HK-2 (cell line): ENCODE data around the gene SEZ6L.
A peak's percentile ranks its signal among the peaks of the same experiment; 100 is the strongest.

ENCODE experiments used
- DNase-seq: peaks from one replicate; pipeline ENCODE4 v3.0.0-alpha.2; 2018; ENCODE audit not compliant: unreplicated experiment

The SEZ6L gene

GRCh38 chr22:26245001-26245400 is 75.7 kb downstream of the SEZ6L start:
- no peak for DNase-seq

DNA sequence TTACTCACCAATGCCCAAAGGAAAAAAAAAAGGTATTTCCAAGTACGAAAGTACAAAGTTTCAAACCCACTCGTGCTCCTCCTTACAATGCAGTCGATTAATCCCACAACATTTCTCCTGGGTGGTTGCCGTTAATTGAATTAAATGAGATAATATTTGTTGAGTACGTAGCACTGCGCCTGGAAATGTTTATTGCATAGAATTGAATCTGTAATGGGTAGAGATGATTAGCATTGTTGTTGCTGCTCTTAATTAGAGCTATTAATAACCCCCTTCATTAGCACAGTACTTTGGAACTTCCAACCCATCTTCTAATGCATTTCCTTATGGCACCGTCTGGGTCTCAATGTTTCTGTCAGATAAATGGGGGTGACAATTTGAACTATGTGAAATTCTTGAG is 77.3 kb downstream of the SEZ6L start:
- DNase-seq: no peak

DNA sequence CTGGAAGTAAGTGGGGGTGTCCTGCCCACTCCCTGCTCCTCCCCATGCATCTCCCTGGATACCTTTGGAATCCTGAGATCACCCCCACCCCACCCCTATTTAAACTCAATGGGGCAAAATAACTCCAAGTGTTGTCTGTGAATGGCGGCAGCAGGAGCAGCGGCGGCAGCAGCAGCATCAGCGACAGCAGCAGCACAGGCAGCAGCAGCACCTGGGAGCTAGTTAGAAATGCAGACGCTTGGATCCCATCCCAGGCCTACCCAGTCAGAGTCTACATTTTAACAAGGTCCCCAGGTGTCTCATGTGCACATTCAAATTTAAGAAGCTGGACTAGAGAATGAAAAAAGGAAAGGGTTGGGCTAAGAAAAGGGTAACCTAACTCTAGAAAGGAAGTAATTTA is 82.6 kb downstream of the SEZ6L start:
- DNase-seq: no peak

DNA sequence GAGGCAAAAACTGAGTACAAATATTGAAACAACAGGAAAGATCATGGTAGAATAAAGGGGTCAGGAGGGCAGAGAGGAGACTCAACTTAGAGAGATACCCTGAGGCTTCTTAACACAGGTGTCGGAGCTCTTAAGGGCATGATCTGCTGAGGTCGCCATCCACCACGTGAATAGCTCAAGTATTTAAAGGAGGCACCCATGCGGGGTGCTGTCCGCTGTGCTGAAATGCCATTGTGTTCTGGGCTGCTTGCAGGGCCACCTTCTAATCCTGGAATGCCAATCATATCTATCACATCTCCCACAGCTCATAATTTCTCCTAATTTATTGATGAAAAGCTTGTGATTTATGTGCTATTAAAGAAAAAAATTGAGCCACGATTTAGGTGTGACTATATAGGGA is 90.2 kb downstream of the SEZ6L start:
- DNase-seq: peak; percentile 13

GRCh38 chr22:26264162-26264561 is 94.9 kb downstream of the SEZ6L start:
- no peak for DNase-seq

- no peak for DNase-seq
Measured at GRCh38 chr22:26265281-26265680, 96.0 kb downstream of the SEZ6L start.

DNA sequence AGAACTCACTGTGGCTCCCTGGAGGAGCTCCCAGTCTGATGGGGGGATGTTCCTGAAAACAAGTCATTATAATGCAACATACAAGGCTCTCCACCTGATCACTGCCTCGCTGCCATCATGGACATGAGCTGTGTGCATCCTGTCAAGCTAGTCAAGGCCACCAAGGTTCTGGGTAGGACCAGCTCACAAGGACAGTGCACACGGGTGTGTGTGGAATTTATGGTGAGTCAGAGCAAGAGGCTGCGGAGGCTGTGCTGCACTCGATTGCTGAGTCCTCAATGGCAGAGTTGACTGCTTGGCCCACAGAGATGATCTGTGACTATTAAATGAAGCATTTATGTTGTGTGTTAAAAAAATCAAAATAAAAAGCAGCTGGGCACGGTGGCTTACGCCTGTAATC is 96.6 kb downstream of the SEZ6L start:
- no peak for DNase-seq

- no peak for DNase-seq
Measured at GRCh38 chr22:26267856-26268255, 98.6 kb downstream of the SEZ6L start.

- DNase-seq: no peak
Measured at GRCh38 chr22:26269572-26269971, 100.3 kb downstream of the SEZ6L start.

DNA sequence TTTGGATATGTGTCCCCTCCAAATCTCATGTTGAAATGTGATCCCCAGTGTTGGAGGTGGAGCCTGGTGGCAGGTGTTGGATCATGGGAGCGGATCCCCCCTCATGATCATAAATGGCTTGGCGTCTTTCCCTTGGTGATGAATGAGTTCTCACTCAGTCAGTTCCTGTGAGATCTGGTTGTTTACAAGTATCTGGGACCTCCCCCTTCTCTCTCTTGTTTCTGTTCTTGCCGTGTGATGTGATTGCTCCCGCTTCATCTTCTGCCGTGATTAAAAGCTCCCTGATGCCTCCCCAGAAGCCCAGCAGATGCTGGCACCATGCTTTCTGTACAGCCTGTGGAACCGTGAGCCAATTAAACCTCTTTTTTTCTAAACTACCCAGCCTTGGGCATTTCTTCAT is 102.2 kb downstream of the SEZ6L start:
- no peak for DNase-seq

- DNase-seq: no peak
Measured at GRCh38 chr22:26273011-26273675, 103.9 kb downstream of the SEZ6L start.

DNA sequence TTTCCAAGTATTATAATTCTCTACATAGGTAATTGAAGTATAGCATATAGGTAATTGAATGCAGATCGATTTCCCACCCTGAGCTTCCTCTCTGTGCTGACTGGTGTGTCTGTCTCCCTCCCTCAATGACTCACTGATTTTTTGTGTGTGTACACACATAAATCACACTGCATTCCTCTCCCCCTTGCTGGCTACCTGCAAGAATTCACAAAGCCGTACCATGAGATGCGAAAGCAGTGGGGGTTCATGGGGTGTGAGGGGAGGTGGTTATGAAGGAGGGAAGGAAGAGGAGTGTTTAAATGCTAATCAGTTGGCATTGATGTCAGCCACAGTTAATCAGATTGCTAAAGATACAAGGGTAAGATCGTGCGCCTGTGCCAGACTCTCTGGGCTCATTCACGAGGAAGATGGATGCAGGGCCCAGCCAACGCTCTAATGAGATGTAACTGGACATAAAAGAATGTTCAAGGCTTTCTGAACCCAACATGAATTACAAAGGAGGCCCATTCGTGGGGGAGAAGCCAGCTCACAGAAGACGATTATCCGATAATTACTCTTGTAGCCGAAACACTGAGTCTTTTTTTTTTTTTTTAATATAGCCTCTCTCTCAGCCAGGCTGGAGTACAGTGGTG is 107.4 kb downstream of the SEZ6L start:
- DNase-seq: no peak

DNA sequence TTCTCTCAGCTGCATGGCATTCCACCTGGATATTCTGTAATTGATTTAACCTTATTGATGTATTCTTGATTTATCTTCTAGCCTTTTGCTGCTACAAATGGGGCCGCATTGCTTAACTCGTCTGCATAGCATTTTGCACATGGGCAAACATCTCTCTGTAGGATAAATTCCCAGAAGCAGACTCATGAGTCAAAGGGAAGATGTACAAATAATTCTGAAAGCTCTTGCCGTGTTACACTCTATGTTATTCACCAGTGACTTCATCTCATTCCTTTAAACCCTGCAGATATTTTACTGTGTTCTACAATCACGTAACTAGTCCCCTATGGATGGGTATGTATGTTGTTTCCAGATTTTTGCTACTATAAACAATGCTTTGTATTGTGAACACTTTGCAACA is 112.7 kb downstream of the SEZ6L start:
- no peak for DNase-seq

GRCh38 chr22:26283330-26283729 is 114.1 kb downstream of the SEZ6L start:
- DNase-seq: no peak

GRCh38 chr22:26285632-26286031 is 116.4 kb downstream of the SEZ6L start:
- no peak for DNase-seq

GRCh38 chr22:26286091-26286820 is 117.0 kb downstream of the SEZ6L start:
- DNase-seq: no peak

DNA sequence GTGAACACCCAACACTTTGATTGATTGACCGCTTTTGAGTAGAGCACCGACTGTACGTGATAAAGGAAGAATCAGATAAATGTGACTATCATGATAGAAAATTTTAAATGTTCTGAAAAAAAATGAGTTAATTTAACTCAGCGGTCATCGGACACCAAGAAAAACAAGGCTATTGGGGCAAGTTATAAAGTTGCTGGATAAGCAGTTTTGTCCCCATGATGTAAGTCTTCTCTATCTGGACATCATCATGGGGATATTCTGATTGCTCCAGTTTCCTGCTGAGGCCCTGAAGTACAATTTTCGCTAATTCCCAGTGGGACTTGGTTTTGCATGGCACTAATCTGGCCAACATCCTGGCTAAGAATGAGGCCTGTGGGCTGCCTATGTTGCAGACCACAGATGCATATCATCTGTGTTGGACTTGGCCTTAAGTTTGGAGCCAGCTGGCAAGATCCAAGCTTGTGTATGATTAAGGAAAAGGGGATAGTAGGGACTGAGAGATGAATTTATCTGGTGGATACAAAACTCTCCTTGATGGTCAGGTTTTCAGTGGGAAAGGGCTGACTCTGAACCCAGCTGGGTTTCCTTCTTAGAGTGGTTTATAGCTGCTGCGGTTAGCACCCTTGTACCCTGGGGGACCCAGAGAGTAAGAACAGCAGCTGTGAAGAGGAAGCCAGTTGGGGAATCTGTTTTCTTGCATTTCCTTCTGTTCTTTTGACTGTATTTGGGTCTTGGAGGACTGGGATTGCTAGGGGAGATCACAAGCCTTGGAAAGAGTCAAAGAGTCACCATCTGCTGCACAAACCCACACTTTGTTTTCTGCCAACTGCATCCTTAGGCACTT is 118.3 kb downstream of the SEZ6L start:
- no peak for DNase-seq

DNA sequence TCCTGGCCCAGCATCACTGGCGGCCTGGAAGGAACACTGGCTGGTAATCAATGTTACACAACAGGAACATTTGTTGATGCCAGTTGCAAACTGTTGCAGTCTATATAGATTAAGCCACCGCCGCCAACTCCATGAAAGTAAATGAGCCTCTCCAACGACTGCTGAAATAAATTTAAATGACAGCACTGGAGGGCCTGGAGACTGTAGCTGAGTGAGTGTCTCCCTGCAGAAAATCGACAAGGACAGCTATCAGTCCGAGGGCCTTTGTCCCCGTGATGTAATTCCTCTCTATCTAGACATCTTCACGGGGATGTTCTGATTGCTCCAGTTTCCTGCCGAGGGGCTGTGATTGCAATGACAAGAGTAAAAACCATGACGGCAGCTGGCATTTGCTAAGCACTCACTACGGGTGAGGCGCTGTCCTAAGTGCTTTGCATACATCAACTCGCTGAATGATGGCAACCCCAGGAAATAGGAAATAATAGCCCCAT is 120.4 kb downstream of the SEZ6L start:
- DNase-seq: no peak

GRCh38 chr22:26291940-26292666 is 122.8 kb downstream of the SEZ6L start:
- no peak for DNase-seq

GRCh38 chr22:26292667-26292995 is 123.4 kb downstream of the SEZ6L start:
- DNase-seq: no peak

DNA sequence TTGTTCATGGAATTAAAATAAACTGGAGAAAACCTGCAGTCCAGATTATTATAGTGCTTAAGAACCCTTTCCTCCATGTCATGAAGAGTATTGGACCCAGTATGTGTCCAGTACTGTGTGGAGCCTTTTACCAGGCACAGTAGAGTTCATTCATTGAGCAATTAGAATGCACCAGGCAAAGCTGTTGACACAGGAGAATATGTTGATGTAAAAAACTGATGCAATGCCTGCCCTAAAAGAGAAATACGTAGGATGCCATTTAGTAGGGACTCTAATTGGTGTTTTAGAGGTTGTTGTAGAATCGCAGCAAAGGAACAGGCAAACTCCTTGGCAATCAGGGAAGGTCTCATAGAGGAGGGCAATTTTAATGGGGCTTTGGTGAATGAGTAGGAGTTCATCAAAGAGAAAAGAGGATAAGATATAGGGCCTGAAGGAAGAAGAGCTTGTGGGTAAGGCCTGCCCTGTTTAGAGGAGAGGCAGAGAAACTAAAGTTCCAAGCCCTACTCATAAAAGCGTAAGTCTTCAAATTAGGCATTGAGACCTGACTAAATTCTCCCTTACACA is 126.4 kb downstream of the SEZ6L start:
- DNase-seq: no peak
